Hepatocyte (in vitro differentiated cells): ENCODE data around the gene NUMA1. TPM values are rescaled to one million over a fixed set of nuclear protein-coding genes. Genes with fewer than 3 reads are reported as not detected.

Experiments used
- DNase-seq: peaks from one replicate; pipeline ENCODE4 v3.0.0-alpha.2; 2016; ENCODE audit warnings: low spot score
- H2AFZ ChIP-seq: fragments of 200-600 bp; sonication (generic); 2 replicates; pipeline ENCODE4 v1.6.0; 2016; ENCODE audit warnings: antibody characterized with exemption, mild to moderate bottlenecking
- H3K27ac ChIP-seq: fragments of 200-600 bp; sonication (generic); 2 replicates; pipeline ENCODE4 v1.5.1; 2016; ENCODE audit warnings: mild to moderate bottlenecking
- H3K27me3 ChIP-seq: fragments of 200-600 bp; sonication (generic); 2 replicates; pipeline ENCODE4 v1.6.1; 2016
- H3K36me3 ChIP-seq: fragments of 200-600 bp; sonication (generic); replicated peaks from 2 replicates; pipeline ENCODE4 v1.5.1; 2016; ENCODE audit warnings: low read depth; ENCODE audit not compliant: insufficient read depth
- H3K4me1 ChIP-seq: fragments of 200-600 bp; sonication (generic); 2 replicates; pipeline ENCODE4 v1.5.1; 2016; ENCODE audit warnings: mild to moderate bottlenecking, moderate library complexity; ENCODE audit not compliant: insufficient read depth
- H3K4me2 ChIP-seq: fragments of 200-600 bp; sonication (generic); 2 replicates; pipeline ENCODE4 v1.6.0; 2016
- H3K4me3 ChIP-seq: fragments of 200-600 bp; sonication (generic); 2 replicates; pipeline ENCODE4 v1.5.1; 2016; ENCODE audit warnings: mild to moderate bottlenecking
- H3K79me2 ChIP-seq: fragments of 200-600 bp; sonication (generic); 2 replicates; pipeline ENCODE4 v1.6.0; 2017; ENCODE audit warnings: mild to moderate bottlenecking
- H3K9me2 ChIP-seq: fragments of 200-600 bp; sonication (generic); replicated peaks from 2 replicates; pipeline ENCODE4 v1.6.0; 2017; ENCODE audit warnings: mild to moderate bottlenecking; ENCODE audit not compliant: insufficient read depth
- H3K9me3 ChIP-seq: fragments of 200-600 bp; sonication (generic); 2 replicates; pipeline ENCODE4 v1.5.1; 2016; ENCODE audit warnings: low read depth, mild to moderate bottlenecking
- H4K20me1 ChIP-seq: fragments of 200-600 bp; sonication (generic); 2 replicates; pipeline ENCODE4 v1.6.0; 2016; ENCODE audit warnings: mild to moderate bottlenecking; ENCODE audit not compliant: insufficient read depth, poor library complexity, severe bottlenecking
- EZH2 ChIP-seq: fragments of 200-600 bp; sonication (generic); IDR thresholded peaks from 2 replicates; pipeline ENCODE4 v1.6.1; 2016; ENCODE audit warnings: antibody characterized with exemption, mild to moderate bottlenecking, borderline replicate concordance
- EZH2phosphoT487 ChIP-seq: fragments of 200-600 bp; sonication (generic); IDR thresholded peaks from one replicate; pipeline ENCODE4 v1.6.1; 2018; ENCODE audit warnings: antibody characterized with exemption, mild to moderate bottlenecking, low read depth, moderate library complexity; ENCODE audit not compliant: unreplicated experiment, severe bottlenecking
- WGBS: methylation state at CpG from one replicate; pipeline ENCODE4 v1.1.6; 2016; ENCODE audit warnings: low lambda C conversion rate; ENCODE audit errors: missing lambda C conversion rate; 5-methylcytosine and 5-hydroxymethylcytosine counted together
- polyA plus RNA-seq: library from polyadenylated mRNA; unstranded; fragments of >200 nt; fragmentation: Nextera tagmentation; extraction: Ambion mirVana; gene quantifications from 2 replicates; pipeline ENCODE4 v1.2.1, GENCODE V29; 2016
- total RNA-seq: library from RNA; depleted of rRNA; stranded (reverse); fragments of >200 nt; gene quantifications from 2 replicates; pipeline ENCODE4 v1.2.3, GENCODE V29; 2014
- TF ChIP-seq, protein P1 (sequence below): fragments of 200-600 bp; sonication (generic); IDR thresholded peaks from 2 replicates; pipeline ENCODE4 v1.5.1; 2016; ENCODE audit warnings: antibody characterized with exemption, mild to moderate bottlenecking; ENCODE audit not compliant: poor library complexity

NUMA1 gene
- total and polyA plus RNA-seq, 2 experiments from 2014 or later, result 103 to 140 TPM

DNA sequence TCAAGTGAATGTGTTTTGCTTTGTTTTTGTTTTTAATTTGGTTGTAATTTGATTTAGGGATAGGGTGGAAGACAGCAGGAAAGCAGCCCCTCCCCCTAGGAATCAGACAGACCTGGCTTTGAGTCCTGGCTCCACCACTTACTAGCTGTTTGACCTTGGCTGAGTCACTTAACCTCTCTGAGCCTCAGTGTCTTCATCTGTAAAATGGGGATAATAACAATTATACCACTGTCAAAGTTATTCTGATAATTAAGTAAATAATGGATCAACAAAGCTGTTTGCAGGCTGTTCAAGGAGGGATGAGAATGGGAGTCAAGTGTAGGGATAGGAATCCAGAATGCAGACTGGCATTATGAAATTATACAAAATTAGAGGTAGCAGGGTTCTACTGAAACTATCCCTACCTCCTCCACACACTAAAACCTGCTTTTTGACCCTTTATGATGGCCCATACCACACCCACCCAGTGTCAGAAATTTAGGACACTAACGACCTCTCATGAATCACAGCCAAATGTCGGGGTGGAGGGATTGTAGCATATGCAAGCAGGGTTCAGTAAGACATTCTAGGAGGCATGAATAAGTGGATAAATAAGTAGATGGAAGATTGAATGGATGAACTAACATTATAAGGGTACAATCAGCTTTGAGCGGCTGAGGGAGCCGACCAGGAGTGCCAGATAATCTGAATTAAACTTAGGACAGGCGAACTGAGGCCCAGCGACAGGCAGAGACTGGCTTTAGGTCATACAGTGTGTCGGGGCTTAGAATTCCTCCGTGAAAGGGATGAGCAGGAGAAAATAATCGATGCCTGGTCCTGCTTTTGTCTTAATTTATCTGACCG lies 31.2 kb upstream of the NUMA1 start:
- Histone ChIP-seq H3K27ac (peak overlapping the region; percentile 90), H3K9me3 (no peaks in the 10 kb centered on the region), H3K36me3 (no peaks in the 10 kb centered on the region), H3K79me2 (no peaks in the 10 kb centered on the region), H3K4me1 (peaks cover 12% of the 10 kb centered on the region), H2AFZ (peak overlapping the region; percentile 1), H4K20me1 (no peaks in the 10 kb centered on the region), H3K4me2 (peak overlapping the region; percentile 75), H3K4me3 (peak overlapping the region; percentile 1), H3K27me3 (no peaks in the 10 kb centered on the region), H3K9me2 (no peaks in the 10 kb centered on the region)
- TF ChIP-seq, protein P1, sequence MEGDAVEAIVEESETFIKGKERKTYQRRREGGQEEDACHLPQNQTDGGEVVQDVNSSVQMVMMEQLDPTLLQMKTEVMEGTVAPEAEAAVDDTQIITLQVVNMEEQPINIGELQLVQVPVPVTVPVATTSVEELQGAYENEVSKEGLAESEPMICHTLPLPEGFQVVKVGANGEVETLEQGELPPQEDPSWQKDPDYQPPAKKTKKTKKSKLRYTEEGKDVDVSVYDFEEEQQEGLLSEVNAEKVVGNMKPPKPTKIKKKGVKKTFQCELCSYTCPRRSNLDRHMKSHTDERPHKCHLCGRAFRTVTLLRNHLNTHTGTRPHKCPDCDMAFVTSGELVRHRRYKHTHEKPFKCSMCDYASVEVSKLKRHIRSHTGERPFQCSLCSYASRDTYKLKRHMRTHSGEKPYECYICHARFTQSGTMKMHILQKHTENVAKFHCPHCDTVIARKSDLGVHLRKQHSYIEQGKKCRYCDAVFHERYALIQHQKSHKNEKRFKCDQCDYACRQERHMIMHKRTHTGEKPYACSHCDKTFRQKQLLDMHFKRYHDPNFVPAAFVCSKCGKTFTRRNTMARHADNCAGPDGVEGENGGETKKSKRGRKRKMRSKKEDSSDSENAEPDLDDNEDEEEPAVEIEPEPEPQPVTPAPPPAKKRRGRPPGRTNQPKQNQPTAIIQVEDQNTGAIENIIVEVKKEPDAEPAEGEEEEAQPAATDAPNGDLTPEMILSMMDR, result no peak
- TF ChIP-seq EZH2 (no peak), EZH2phosphoT487 (no peak)
- no peak for DNase-seq
- WGBS, result 12% methylated on average over 10 of the region's 10 CpGs

DNA sequence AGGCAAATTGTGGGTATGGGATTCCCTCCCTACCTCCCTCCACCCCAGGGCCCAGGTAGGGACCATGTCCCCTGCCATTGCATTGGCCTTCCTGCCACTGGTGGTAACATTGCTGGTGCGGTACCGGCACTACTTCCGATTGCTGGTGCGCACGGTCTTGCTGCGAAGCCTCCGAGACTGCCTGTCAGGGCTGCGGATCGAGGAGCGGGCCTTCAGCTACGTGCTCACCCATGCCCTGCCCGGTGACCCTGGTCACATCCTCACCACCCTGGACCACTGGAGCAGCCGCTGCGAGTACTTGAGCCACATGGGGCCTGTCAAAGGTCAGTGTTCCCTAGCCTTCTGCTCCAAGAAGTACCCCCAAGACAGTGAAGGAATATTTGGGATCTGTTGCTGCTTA lies 25.5 kb upstream of the NUMA1 start, which contains the start of gene TOMT:
Gene TOMT (plus strand): TSS at position 37 of the 400 bp plus-strand sequence. CDS start 28 bp downstream, at position 65.
- Histone ChIP-seq H3K27ac (no peak within 1 kb of the TSS), H3K36me3 (no peaks in the 10 kb centered on the region), H3K9me3 (no peaks in the 10 kb centered on the region), H2AFZ (no peak within 1 kb of the TSS), H3K9me2 (no peaks in the 10 kb centered on the region), H4K20me1 (no peaks in the 10 kb centered on the region), H3K79me2 (peaks cover 21% of the 10 kb centered on the region), H3K4me3 (no peak within 1 kb of the TSS), H3K4me1 (peaks cover 17% of the 10 kb centered on the region), H3K27me3 (no peaks in the 10 kb centered on the region), H3K4me2 (no peak within 1 kb of the TSS)
- no peak for DNase-seq
- TF ChIP-seq EZH2phosphoT487, result no peak
- TF ChIP-seq, protein P1, result no peak
- TF ChIP-seq EZH2, result no peak
- 97% methylated on average over 14 of the region's 14 CpGs for WGBS

DNA sequence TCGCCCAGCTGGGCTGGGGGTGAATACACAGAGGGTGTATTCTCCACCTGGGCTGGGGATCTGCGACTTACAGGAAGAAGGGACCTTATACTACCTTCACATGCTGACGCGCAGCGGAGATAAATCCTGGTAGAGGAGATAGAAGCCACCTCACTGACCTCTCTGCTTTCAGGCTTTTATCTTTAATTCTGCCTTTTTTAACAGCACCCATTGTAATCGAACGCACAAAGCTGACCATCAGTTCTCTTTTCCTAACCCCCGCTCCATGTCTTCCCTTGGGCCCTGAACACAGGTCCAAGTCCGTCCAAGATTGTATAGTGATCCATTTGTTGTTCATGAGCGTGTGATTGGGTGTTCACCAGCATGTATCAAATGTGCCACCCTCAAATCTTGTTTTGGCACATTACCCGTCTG lies 23.4 kb upstream of the NUMA1 start:
- Histone ChIP-seq H3K36me3 (no peaks in the 10 kb centered on the region), H3K9me2 (no peaks in the 10 kb centered on the region), H2AFZ (peak overlapping the region; percentile 62), H4K20me1 (no peaks in the 10 kb centered on the region), H3K27me3 (no peaks in the 10 kb centered on the region), H3K79me2 (peaks cover 37% of the 10 kb centered on the region), H3K4me2 (peak overlapping the region; percentile 78), H3K9me3 (no peaks in the 10 kb centered on the region), H3K4me1 (peaks cover 22% of the 10 kb centered on the region), H3K4me3 (no peak overlapping the region), H3K27ac (peak overlapping the region; percentile 95)
- WGBS, result 91% methylated on average over 11 of the region's 11 CpGs
- TF ChIP-seq, protein P1, result no peak
- no peak for TF ChIP-seq EZH2
- TF ChIP-seq EZH2phosphoT487, result no peak
- DNase-seq, result no peak
